ENCODE measurements around the gene TRMU. TPM values are rescaled to one million over a fixed set of nuclear protein-coding genes. Genes with fewer than 3 reads are reported as not detected.

TRMU gene
- total and polyA plus RNA-seq, 5 donors from 2014 or later = 11.0 to 63.3 (median 17.1) TPM

- DNase-seq = no peak
- Histone ChIP-seq H3K9me3 (ENCODE audit: control insufficient read depth in 2 of 2, low read length in 2 of 2) (no peaks in the 10 kb centered on the region), H3K36me3 (ENCODE audit: control insufficient read depth, insufficient read depth, low read length) (peaks cover 84% of the 10 kb centered on the region), H3K4me3 (ENCODE audit: low read depth, low read length) (no peak overlapping the region), H3K4me1 (ENCODE audit: control insufficient read depth, insufficient read depth, low read length, poor library complexity, severe bottlenecking) (no peaks in the 10 kb centered on the region), H3K27ac (ENCODE audit: insufficient read depth, low read length, poor library complexity, severe bottlenecking) (no peak overlapping the region), H3K27me3 (ENCODE audit: control insufficient read depth, insufficient read depth, low read length) (no peaks in the 10 kb centered on the region)
- Mint-ChIP-seq H3K9me3 (no peaks in the 10 kb centered on the region), H3K4me3 (no peak overlapping the region), H3K4me1 (peaks cover 0 to 5% (median 2%) of the 10 kb centered on the region in 4 donors), H3K27me3 (no peaks in the 10 kb centered on the region), H3K27ac (no peak overlapping the region), H3K36me3 (peaks cover 38% of the 10 kb centered on the region)
- ATAC-seq (ENCODE audit: low read depth in 2 of 2) = no peak
Measured at GRCh38 chr22:46351131-46351735, 15.7 kb downstream of the TRMU start.

DNA sequence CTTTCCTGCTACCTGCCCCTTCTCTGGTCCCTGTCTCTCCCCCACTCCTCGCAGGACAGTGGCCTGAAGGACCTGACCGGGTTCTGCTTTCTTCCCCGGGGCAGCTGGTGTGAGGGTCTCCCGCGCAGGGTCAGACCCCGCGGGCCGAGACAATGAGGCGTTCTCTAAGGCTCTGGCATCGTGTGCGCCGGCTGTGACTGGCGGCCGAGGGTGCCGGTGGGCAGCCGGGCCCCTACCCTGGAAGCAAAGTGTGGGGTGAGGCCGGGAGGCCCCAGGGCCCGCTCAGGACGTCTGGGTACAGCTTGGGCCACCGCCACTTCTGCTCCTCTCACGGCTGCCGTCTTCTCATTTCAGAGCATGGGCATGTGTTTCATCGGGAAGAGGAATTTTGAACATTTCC is 16.3 kb downstream of the TRMU start:
- no peaks in the 10 kb centered on the region for H3K9me3 ChIP-seq (ENCODE audit: control insufficient read depth in 2 of 2, low read length in 2 of 2)
- ATAC-seq (ENCODE audit: low read depth in 2 of 2) (no peak), DNase-seq (no peak)
- peaks cover 81% of the 10 kb centered on the region for H3K36me3 ChIP-seq (ENCODE audit: control insufficient read depth, insufficient read depth, low read length)
- Mint-ChIP-seq H3K9me3 (no peaks in the 10 kb centered on the region), H3K27me3 (no peaks in the 10 kb centered on the region), H3K27ac (no peak overlapping the region), H3K4me1 (peaks cover 0 to 5% (median 2%) of the 10 kb centered on the region in 4 donors), H3K36me3 (peaks cover 35% of the 10 kb centered on the region), H3K4me3 (no peak overlapping the region)
- H3K4me3 ChIP-seq (ENCODE audit: low read depth, low read length) = no peak overlapping the region
- no peaks in the 10 kb centered on the region for H3K27me3 ChIP-seq (ENCODE audit: control insufficient read depth, insufficient read depth, low read length)
- no peak overlapping the region for H3K27ac ChIP-seq (ENCODE audit: insufficient read depth, low read length, poor library complexity, severe bottlenecking)
- H3K4me1 ChIP-seq (ENCODE audit: control insufficient read depth, insufficient read depth, low read length, poor library complexity, severe bottlenecking) = no peaks in the 10 kb centered on the region

DNA sequence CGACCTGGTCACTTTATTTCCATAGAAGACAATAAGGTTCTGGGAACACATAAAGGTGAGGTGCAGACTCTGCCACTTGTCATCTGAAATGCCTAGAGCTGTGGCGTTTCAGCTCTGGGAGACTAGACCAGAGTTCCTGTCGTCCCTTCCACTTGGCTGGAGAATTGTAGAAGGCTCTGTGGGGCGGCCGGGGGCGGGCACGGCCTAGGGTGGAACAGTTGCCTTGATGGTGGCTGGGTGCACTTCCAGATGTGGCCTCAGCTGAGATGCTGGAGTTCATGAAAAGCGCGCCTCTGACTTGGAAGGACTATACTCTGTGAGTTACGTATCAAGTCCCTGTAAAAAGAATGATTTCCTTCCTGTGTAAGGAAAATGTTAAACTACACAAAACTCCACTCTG is 16.8 kb downstream of the TRMU start:
- H3K27me3 ChIP-seq (ENCODE audit: control insufficient read depth, insufficient read depth, low read length) = no peaks in the 10 kb centered on the region
- ATAC-seq (ENCODE audit: low read depth in 2 of 2) (no peak), DNase-seq (no peak)
- no peaks in the 10 kb centered on the region for H3K9me3 ChIP-seq (ENCODE audit: control insufficient read depth in 2 of 2, low read length in 2 of 2)
- H3K36me3 ChIP-seq (ENCODE audit: control insufficient read depth, insufficient read depth, low read length) = peaks cover 81% of the 10 kb centered on the region
- no peak overlapping the region for H3K27ac Mint-ChIP-seq
- H3K4me3 ChIP-seq (ENCODE audit: low read depth, low read length) = no peak overlapping the region
- no peaks in the 10 kb centered on the region for H3K9me3 Mint-ChIP-seq
- no peak overlapping the region for H3K4me3 Mint-ChIP-seq
- peaks cover 35% of the 10 kb centered on the region for H3K36me3 Mint-ChIP-seq
- H3K4me1 Mint-ChIP-seq = peaks cover 0 to 5% (median 2%) of the 10 kb centered on the region in 4 donors
- H3K27ac ChIP-seq (ENCODE audit: insufficient read depth, low read length, poor library complexity, severe bottlenecking) = no peak overlapping the region
- H3K27me3 Mint-ChIP-seq = no peaks in the 10 kb centered on the region
- no peaks in the 10 kb centered on the region for H3K4me1 ChIP-seq (ENCODE audit: control insufficient read depth, insufficient read depth, low read length, poor library complexity, severe bottlenecking)

DNA sequence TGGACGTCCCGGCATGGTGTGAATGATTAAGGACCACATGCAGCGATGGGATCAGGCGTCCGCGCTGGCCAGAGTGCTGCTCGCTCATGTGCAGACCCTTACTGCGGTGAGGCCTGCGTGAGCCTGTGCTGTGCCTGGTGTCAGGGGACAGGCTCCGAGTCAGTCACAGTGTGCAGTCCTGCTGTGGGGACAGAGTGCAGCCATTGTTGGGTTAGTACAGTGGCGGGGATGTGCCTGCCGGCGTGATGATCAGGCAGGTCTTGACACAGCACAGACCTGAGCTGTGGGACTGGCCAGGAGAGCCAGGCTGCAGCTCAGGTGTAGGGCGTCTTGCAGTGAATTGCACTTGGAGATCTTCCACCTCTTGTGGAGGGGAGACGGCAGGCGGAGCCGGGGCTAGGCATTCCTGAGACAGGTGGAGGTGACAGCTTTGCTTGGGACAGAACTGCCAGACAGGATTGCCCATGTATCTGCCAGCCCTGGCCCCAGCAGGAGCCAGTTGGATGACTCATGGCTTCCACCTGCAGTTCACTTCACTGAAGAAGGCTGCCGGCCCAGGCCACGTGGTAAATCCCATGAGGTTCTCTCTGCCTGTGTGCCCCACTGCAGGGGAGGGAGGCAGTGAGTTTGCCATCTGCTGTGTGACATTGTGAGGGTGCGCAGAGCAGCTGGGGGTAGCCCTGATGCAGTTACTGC is 17.3 kb downstream of the TRMU start:
- DNase-seq (no peak), ATAC-seq (ENCODE audit: low read depth in 2 of 2) (no peak)
- no peak overlapping the region for H3K4me3 Mint-ChIP-seq
- peaks cover 0 to 5% (median 2%) of the 10 kb centered on the region in 4 donors for H3K4me1 Mint-ChIP-seq
- H3K27me3 Mint-ChIP-seq = no peaks in the 10 kb centered on the region
- Histone ChIP-seq H3K27ac (ENCODE audit: insufficient read depth, low read length, poor library complexity, severe bottlenecking) (no peak overlapping the region), H3K9me3 (ENCODE audit: control insufficient read depth in 2 of 2, low read length in 2 of 2) (no peaks in the 10 kb centered on the region), H3K4me3 (ENCODE audit: low read depth, low read length) (no peak overlapping the region), H3K4me1 (ENCODE audit: control insufficient read depth, insufficient read depth, low read length, poor library complexity, severe bottlenecking) (no peaks in the 10 kb centered on the region), H3K27me3 (ENCODE audit: control insufficient read depth, insufficient read depth, low read length) (no peaks in the 10 kb centered on the region), H3K36me3 (ENCODE audit: control insufficient read depth, insufficient read depth, low read length) (peaks cover 78% of the 10 kb centered on the region)
- H3K9me3 Mint-ChIP-seq = no peaks in the 10 kb centered on the region
- peaks cover 35% of the 10 kb centered on the region for H3K36me3 Mint-ChIP-seq
- H3K27ac Mint-ChIP-seq = no peak overlapping the region

DNA sequence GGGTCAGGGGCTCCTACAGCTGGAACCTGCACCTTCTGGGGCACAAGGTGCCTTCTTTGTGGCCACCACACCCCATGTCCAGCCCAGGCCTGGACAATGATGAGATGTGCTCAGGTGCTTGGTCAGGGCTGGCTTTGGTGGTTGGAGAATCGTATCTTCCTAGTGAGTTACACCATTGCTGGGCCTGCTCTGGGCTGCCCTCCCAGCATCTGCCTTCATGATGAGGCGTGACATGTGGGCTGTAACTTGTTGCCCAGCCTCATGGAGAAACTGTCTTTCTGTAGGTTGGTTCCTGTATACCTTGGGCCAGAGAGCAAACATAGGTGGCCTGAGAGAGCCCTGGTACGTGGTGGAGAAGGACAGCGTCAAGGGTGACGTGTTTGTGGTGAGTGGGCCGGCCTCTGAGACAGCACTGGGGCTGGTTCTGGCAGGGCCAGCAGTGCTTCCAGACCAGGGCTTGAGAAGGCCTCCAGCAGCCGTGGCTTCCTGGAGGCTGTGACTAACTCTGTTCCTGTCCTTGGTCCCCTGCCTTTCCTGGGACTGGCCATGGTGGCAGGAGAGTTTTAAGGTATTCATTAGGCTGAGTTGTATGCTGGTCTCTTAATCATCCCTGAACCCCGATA is 18.1 kb downstream of the TRMU start:
- DNase-seq = no peak
- no peaks in the 10 kb centered on the region for H3K27me3 ChIP-seq (ENCODE audit: control insufficient read depth, insufficient read depth, low read length)
- peaks cover 70% of the 10 kb centered on the region for H3K36me3 ChIP-seq (ENCODE audit: control insufficient read depth, insufficient read depth, low read length)
- no peak overlapping the region for H3K27ac Mint-ChIP-seq
- no peak overlapping the region for H3K4me3 Mint-ChIP-seq
- no peaks in the 10 kb centered on the region for H3K27me3 Mint-ChIP-seq
- peaks cover 35% of the 10 kb centered on the region for H3K36me3 Mint-ChIP-seq
- no peaks in the 10 kb centered on the region for H3K9me3 ChIP-seq (ENCODE audit: control insufficient read depth in 2 of 2, low read length in 2 of 2)
- no peak for ATAC-seq (ENCODE audit: low read depth in 2 of 2)
- H3K4me1 Mint-ChIP-seq = peaks cover 0 to 5% (median 2%) of the 10 kb centered on the region in 4 donors
- no peaks in the 10 kb centered on the region for H3K9me3 Mint-ChIP-seq
- no peak overlapping the region for H3K4me3 ChIP-seq (ENCODE audit: low read depth, low read length)
- no peak overlapping the region for H3K27ac ChIP-seq (ENCODE audit: insufficient read depth, low read length, poor library complexity, severe bottlenecking)
- H3K4me1 ChIP-seq (ENCODE audit: control insufficient read depth, insufficient read depth, low read length, poor library complexity, severe bottlenecking) = no peaks in the 10 kb centered on the region

DNA sequence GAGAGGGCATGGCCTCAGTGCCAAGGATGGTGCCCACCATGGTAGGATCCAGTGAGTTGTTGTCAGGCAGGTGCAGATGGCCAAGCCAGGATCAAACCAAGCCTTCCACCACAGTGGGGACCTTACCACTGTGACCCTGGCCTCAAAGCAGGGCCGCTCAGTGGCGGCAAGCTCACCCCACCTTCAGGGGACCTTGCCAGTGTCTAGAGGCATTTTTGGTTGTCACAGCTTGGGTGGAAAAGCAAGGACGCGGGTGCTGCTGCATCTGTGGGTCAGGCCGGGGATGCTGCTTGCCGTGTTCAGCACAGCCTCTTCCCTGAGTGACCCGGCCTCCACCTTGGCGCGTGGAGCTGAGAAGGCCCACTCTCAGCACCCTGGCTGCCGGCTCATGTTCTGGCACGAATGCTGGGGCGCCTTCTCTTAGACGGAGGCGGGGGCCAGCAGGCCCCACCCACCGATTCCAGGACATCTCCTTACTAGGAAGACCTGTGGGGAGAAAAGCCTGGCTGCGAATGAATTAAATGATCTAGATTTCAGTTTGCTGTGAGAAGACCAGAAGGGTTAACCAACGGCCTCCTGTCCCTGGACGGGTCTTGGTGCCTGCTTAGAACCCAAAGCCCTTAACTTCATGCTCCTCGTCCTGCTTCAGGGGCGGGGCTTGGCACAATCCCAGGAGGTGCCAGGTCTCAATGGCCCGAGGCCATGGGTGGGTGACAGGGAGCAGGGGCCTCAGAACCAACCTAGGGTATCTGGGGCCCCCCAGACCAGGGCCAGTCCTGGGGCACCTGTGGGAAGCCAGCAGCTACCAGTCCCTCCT is 18.9 kb downstream of the TRMU start:
- H3K9me3 ChIP-seq (ENCODE audit: control insufficient read depth in 2 of 2, low read length in 2 of 2) = no peaks in the 10 kb centered on the region
- H3K4me1 ChIP-seq (ENCODE audit: control insufficient read depth, insufficient read depth, low read length, poor library complexity, severe bottlenecking) = no peaks in the 10 kb centered on the region
- no peak overlapping the region for H3K27ac Mint-ChIP-seq
- H3K36me3 ChIP-seq (ENCODE audit: control insufficient read depth, insufficient read depth, low read length) = peaks cover 64% of the 10 kb centered on the region
- H3K4me1 Mint-ChIP-seq = peaks cover 0 to 5% (median 2%) of the 10 kb centered on the region in 4 donors
- DNase-seq (no peak), ATAC-seq (ENCODE audit: low read depth in 2 of 2) (no peak)
- H3K4me3 ChIP-seq (ENCODE audit: low read depth, low read length) = no peak overlapping the region
- no peaks in the 10 kb centered on the region for H3K27me3 Mint-ChIP-seq
- H3K27ac ChIP-seq (ENCODE audit: insufficient read depth, low read length, poor library complexity, severe bottlenecking) = no peak overlapping the region
- peaks cover 31% of the 10 kb centered on the region for H3K36me3 Mint-ChIP-seq
- H3K4me3 Mint-ChIP-seq = no peak overlapping the region
- H3K27me3 ChIP-seq (ENCODE audit: control insufficient read depth, insufficient read depth, low read length) = no peaks in the 10 kb centered on the region
- no peaks in the 10 kb centered on the region for H3K9me3 Mint-ChIP-seq

GRCh38 chr22:46354993-46355305 is 19.4 kb downstream of the TRMU start:
- Mint-ChIP-seq H3K4me1 (peaks cover 0 to 5% (median 2%) of the 10 kb centered on the region in 4 donors), H3K27me3 (no peaks in the 10 kb centered on the region), H3K9me3 (peaks cover 0 to 2% (median 0%) of the 10 kb centered on the region in 7 donors), H3K4me3 (no peak overlapping the region), H3K27ac (no peak overlapping the region), H3K36me3 (peaks cover 27% of the 10 kb centered on the region)
- no peak overlapping the region for H3K27ac ChIP-seq (ENCODE audit: insufficient read depth, low read length, poor library complexity, severe bottlenecking)
- no peak for ATAC-seq (ENCODE audit: low read depth in 2 of 2)
- peaks cover 61% of the 10 kb centered on the region for H3K36me3 ChIP-seq (ENCODE audit: control insufficient read depth, insufficient read depth, low read length)
- no peak overlapping the region for H3K4me3 ChIP-seq (ENCODE audit: low read depth, low read length)
- no peaks in the 10 kb centered on the region for H3K9me3 ChIP-seq (ENCODE audit: control insufficient read depth in 2 of 2, low read length in 2 of 2)
- no peaks in the 10 kb centered on the region for H3K27me3 ChIP-seq (ENCODE audit: control insufficient read depth, insufficient read depth, low read length)
- DNase-seq = no peak
- no peaks in the 10 kb centered on the region for H3K4me1 ChIP-seq (ENCODE audit: control insufficient read depth, insufficient read depth, low read length, poor library complexity, severe bottlenecking)
